KMS-11 (cell line): ENCODE results near the gene KRT78.

Experiments
- H2AFZ ChIP-seq: fragments of 200-600 bp; sonication (generic); 2 replicates; pipeline ENCODE4 v1.6.1; 2016; ENCODE audit warnings: antibody characterized with exemption, mixed run types, low read depth
- H3K27ac ChIP-seq: fragments of 200-600 bp; sonication (generic); 2 replicates; pipeline ENCODE4 v1.6.1; 2016; ENCODE audit warnings: mild to moderate bottlenecking, mixed run types
- H3K27me3 ChIP-seq: fragments of 200-600 bp; sonication (generic); 2 replicates; pipeline ENCODE4 v1.6.1; 2017; ENCODE audit warnings: mild to moderate bottlenecking, low read depth, mixed run types, moderate library complexity; ENCODE audit not compliant: insufficient read depth
- H3K36me3 ChIP-seq: fragments of 200-600 bp; sonication (generic); 2 replicates; pipeline ENCODE4 v1.6.1; 2017; ENCODE audit warnings: mild to moderate bottlenecking, mixed run types; ENCODE audit not compliant: insufficient read depth
- H3K4me1 ChIP-seq: fragments of 200-600 bp; sonication (generic); 2 replicates; pipeline ENCODE4 v1.6.1; 2016; ENCODE audit warnings: mild to moderate bottlenecking, low read depth, mixed run types; ENCODE audit not compliant: poor library complexity, severe bottlenecking
- H3K4me2 ChIP-seq: fragments of 200-600 bp; sonication (generic); 2 replicates; pipeline ENCODE4 v1.7.0; 2016; ENCODE audit warnings: mild to moderate bottlenecking, mixed run types
- H3K4me3 ChIP-seq: fragments of 200-600 bp; sonication (generic); IDR thresholded peaks from 2 replicates; pipeline ENCODE4 v1.6.1; 2017; ENCODE audit warnings: low read depth, low read length, mixed read lengths; ENCODE audit not compliant: insufficient read depth
- H3K79me2 ChIP-seq: fragments of 200-600 bp; sonication (generic); 2 replicates; pipeline ENCODE4 v1.6.1; 2016; ENCODE audit warnings: low read depth, mixed run types; ENCODE audit not compliant: insufficient read depth
- H3K9ac ChIP-seq: fragments of 200-600 bp; sonication (generic); 2 replicates; pipeline ENCODE4 v1.6.1; 2016; ENCODE audit warnings: mild to moderate bottlenecking, mixed run types
- H4K20me1 ChIP-seq: fragments of 200-600 bp; sonication (generic); 2 replicates; pipeline ENCODE4 v1.6.1; 2016; ENCODE audit warnings: mild to moderate bottlenecking, mixed run types; ENCODE audit not compliant: insufficient read depth
- CTCF ChIP-seq: fragments of 200-600 bp; sonication (generic); conservative IDR thresholded peaks from 2 replicates; pipeline ENCODE4 v1.6.1; 2017; ENCODE audit warnings: low read depth, mild to moderate bottlenecking, antibody characterized with exemption, low read length, moderate library complexity, mixed read lengths

Gene KRT78

GRCh38 chr12:52821071-52821730, 27.6 kb downstream of the KRT78 start:
- Histone ChIP-seq H3K79me2 (no peaks in the 10 kb centered on the region), H3K4me2 (no peak overlapping the region), H3K9ac (no peak overlapping the region), H3K4me3 (no peak overlapping the region), H2AFZ (no peak overlapping the region), H3K27me3 (peaks cover 51% of the 10 kb centered on the region), H3K27ac (no peak overlapping the region), H3K36me3 (no peaks in the 10 kb centered on the region), H3K4me1 (no peaks in the 10 kb centered on the region), H4K20me1 (no peaks in the 10 kb centered on the region)
- no peak for TF ChIP-seq CTCF

GRCh38 chr12:52820521-52820920, 28.3 kb downstream of the KRT78 start:
- no peaks in the 10 kb centered on the region for H3K4me1 ChIP-seq
- no peak overlapping the region for H3K27ac ChIP-seq
- no peaks in the 10 kb centered on the region for H3K36me3 ChIP-seq
- no peak overlapping the region for H3K4me3 ChIP-seq
- no peak overlapping the region for H3K4me2 ChIP-seq
- TF ChIP-seq CTCF: no peak
- no peak overlapping the region for H2AFZ ChIP-seq
- H3K79me2 ChIP-seq: no peaks in the 10 kb centered on the region
- no peak overlapping the region for H3K9ac ChIP-seq
- peaks cover 56% of the 10 kb centered on the region for H3K27me3 ChIP-seq
- H4K20me1 ChIP-seq: no peaks in the 10 kb centered on the region

- no peak for TF ChIP-seq CTCF
- Histone ChIP-seq H3K79me2 (no peaks in the 10 kb centered on the region), H3K27me3 (peaks cover 57% of the 10 kb centered on the region), H3K27ac (no peak overlapping the region), H2AFZ (no peak overlapping the region), H4K20me1 (no peaks in the 10 kb centered on the region), H3K4me2 (no peak overlapping the region), H3K4me1 (no peaks in the 10 kb centered on the region), H3K4me3 (no peak overlapping the region), H3K9ac (no peak overlapping the region), H3K36me3 (no peaks in the 10 kb centered on the region)
These were observed 28.9 kb downstream of the KRT78 start for GRCh38 chr12:52819731-52820510.

GRCh38 chr12:52818887-52819420, 29.8 kb downstream of the KRT78 start:
- no peaks in the 10 kb centered on the region for H3K4me1 ChIP-seq
- H3K9ac ChIP-seq: no peak overlapping the region

More at GRCh38 chr12:52818887-52819420, 29.8 kb downstream of the KRT78 start:
- Histone ChIP-seq H3K27ac (no peak overlapping the region), H4K20me1 (no peaks in the 10 kb centered on the region), H3K4me2 (no peak overlapping the region), H3K36me3 (no peaks in the 10 kb centered on the region), H3K4me3 (no peak overlapping the region), H2AFZ (no peak overlapping the region), H3K27me3 (peaks cover 55% of the 10 kb centered on the region), H3K79me2 (no peaks in the 10 kb centered on the region)
- TF ChIP-seq CTCF: no peak
